Panc1 (cell line): ENCODE data around the gene KIF7. TPM values are rescaled to one million over a fixed set of nuclear protein-coding genes. Genes with fewer than 3 reads are reported as not detected.

Experiments used
- ATAC-seq: fragments of 200-7000 bp; cut with Tn5 transposase; 2 replicates; pipeline ENCODE4 v1.9.1; 2020; ENCODE audit warnings: mild to moderate bottlenecking, moderate library complexity
- BruUV-seq: library from RNA; stranded (reverse); fragments of 400-500 nt; replicated peaks from 2 replicates; lab custom pipeline; 2021; lab: Mats Ljungman, UMichigan
- CTCF ChIA-PET: fragments of 300-600 bp; sonication (Branson Sonifier 250); formaldehyde crosslinking; loops from one replicate; lab custom pipeline; 2022; ENCODE audit warnings: antibody characterized with exemption; lab: Charles Lee
- POLR2A ChIA-PET: fragments of 300-600 bp; sonication (Branson Sonifier 250); formaldehyde crosslinking; loops from one replicate; lab custom pipeline; 2022; ENCODE audit warnings: antibody characterized with exemption; lab: Charles Lee
- DNase-seq: peaks from one replicate; pipeline ENCODE4 v3.0.0-alpha.2; 2010; ENCODE audit warnings: low read depth, low spot score
- H3K27ac ChIP-seq: 2 replicates; pipeline ENCODE4 v1.5.1; 2011; ENCODE audit warnings: mild to moderate bottlenecking, low read length, inconsistent platforms
- H3K27me3 ChIP-seq: fragments of 200-500 bp; sonication (Bioruptor generic); 2 replicates; pipeline ENCODE4 v1.6.0; 2014; ENCODE audit warnings: low read length, inconsistent platforms; ENCODE audit not compliant: control insufficient read depth, insufficient read depth
- H3K36me3 ChIP-seq: fragments of 200-500 bp; sonication (Bioruptor generic); 2 replicates; pipeline ENCODE4 v1.5.1; 2014; ENCODE audit warnings: inconsistent platforms, mild to moderate bottlenecking, low read length, moderate library complexity; ENCODE audit not compliant: control insufficient read depth, insufficient read depth
- H3K4me1 ChIP-seq: 2 replicates; pipeline ENCODE4 v1.5.1; 2011; ENCODE audit warnings: inconsistent platforms, mild to moderate bottlenecking, low read length, moderate library complexity; ENCODE audit not compliant: control insufficient read depth, insufficient read depth
- H3K4me3 ChIP-seq, 2 experiments: 2 replicates each; pipeline ENCODE4 v1.5.1; 2011 to 2012; ENCODE audit warnings: low read depth in 2 of 2, low read length in 2 of 2, mild to moderate bottlenecking in 2 of 2, inconsistent platforms in 1 of 2, moderate library complexity in 1 of 2
- H3K9me3 ChIP-seq: fragments of 200-500 bp; sonication (Bioruptor generic); 2 replicates; pipeline ENCODE4 v1.5.1; 2014; ENCODE audit warnings: low read depth, mild to moderate bottlenecking, inconsistent platforms, low read length, moderate library complexity; ENCODE audit not compliant: control insufficient read depth, insufficient read depth
- POLR2AphosphoS5 ChIP-seq: IDR thresholded peaks from 2 replicates; pipeline ENCODE4 v1.6.1; 2012; ENCODE audit warnings: mild to moderate bottlenecking, low read depth, low read length, moderate library complexity
- SIN3A ChIP-seq: IDR thresholded peaks from 2 replicates; pipeline ENCODE4 v1.6.1; 2012; ENCODE audit warnings: low read depth, mild to moderate bottlenecking, low read length, moderate library complexity, borderline replicate concordance; ENCODE audit not compliant: insufficient read depth
- TCF7L2 ChIP-seq: IDR thresholded peaks from 2 replicates; pipeline ENCODE4 v1.6.1; 2011; ENCODE audit warnings: mild to moderate bottlenecking, low read depth, low read length, inconsistent platforms
- in situ Hi-C: cut with HindIII; loops from 2 replicates; pipeline ENCODE4 v1.10.0; 2016; ENCODE audit warnings: low sequenced_read_pairs, low pct_unique_long_range_greater_than_20kb
- intact Hi-C: fragments of 100-400 bp; cut with micrococcal nuclease; formaldehyde crosslinking; loops from one replicate; pipeline ENCODE4 v1.10.0; 2022; ENCODE audit not compliant: unreplicated experiment
- total RNA-seq: library from RNA; stranded (reverse); gene quantifications from one replicate; pipeline ENCODE4 v1.2.1, GENCODE V29; 2021; ENCODE audit not compliant: unreplicated experiment
- TF ChIP-seq, protein P1 (sequence below): fragments of 450-650 bp; IDR thresholded peaks from 2 replicates; pipeline ENCODE4 v1.5.1; 2017; ENCODE audit warnings: mild to moderate bottlenecking
- TF ChIP-seq, protein P2 (sequence below), 2 experiments: IDR thresholded peaks; 2 replicates each; pipeline ENCODE4 v1.6.1; 2011 to 2012; ENCODE audit warnings: low read depth in 2 of 2, control low read depth in 1 of 2, low read length in 1 of 2, mild to moderate bottlenecking in 1 of 2, moderate library complexity in 1 of 2; ENCODE audit not compliant: insufficient read depth in 1 of 2

The KIF7 gene
- total RNA-seq, 1 experiment from 2014 or later, result 6.5 TPM

DNA sequence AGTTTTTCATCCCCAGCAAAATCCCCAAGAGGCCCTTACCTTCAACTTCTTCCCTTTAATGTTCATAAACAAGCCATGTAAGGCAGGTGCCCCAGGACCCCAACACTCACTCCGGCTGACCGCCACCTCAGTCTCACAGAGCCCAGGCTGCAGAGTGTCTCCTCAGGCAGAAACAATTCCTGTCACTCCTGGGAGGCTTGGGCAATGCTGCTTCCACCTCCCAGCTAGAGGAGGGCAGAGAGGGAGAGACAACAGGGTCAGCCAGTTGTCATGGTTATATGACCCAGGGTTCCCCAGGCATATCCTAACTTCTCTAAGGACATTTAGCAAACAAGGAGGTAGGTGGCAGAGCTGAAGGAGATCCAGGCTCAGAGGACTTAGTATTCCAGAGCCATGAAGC is 23.9 kb upstream of the KIF7 start, which contains the start of gene PLIN1:
Gene PLIN1 (minus strand): TSS at position 156 of the 400 bp plus-strand sequence. CDS start 1,878 bp downstream, outside the sequence.
- BruUV-seq, result no TSS peak
- no peak for DNase-seq
- no peaks in the 10 kb centered on the region for H3K36me3 ChIP-seq
- intact Hi-C loops (no loop called here), in situ Hi-C loops (no loop called here)
- TF ChIP-seq SIN3A (no peak), POLR2AphosphoS5 (no peak), TCF7L2 (no peak)
- TF ChIP-seq, protein P1, sequence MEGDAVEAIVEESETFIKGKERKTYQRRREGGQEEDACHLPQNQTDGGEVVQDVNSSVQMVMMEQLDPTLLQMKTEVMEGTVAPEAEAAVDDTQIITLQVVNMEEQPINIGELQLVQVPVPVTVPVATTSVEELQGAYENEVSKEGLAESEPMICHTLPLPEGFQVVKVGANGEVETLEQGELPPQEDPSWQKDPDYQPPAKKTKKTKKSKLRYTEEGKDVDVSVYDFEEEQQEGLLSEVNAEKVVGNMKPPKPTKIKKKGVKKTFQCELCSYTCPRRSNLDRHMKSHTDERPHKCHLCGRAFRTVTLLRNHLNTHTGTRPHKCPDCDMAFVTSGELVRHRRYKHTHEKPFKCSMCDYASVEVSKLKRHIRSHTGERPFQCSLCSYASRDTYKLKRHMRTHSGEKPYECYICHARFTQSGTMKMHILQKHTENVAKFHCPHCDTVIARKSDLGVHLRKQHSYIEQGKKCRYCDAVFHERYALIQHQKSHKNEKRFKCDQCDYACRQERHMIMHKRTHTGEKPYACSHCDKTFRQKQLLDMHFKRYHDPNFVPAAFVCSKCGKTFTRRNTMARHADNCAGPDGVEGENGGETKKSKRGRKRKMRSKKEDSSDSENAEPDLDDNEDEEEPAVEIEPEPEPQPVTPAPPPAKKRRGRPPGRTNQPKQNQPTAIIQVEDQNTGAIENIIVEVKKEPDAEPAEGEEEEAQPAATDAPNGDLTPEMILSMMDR, result no peak
- TF ChIP-seq, protein P2, sequence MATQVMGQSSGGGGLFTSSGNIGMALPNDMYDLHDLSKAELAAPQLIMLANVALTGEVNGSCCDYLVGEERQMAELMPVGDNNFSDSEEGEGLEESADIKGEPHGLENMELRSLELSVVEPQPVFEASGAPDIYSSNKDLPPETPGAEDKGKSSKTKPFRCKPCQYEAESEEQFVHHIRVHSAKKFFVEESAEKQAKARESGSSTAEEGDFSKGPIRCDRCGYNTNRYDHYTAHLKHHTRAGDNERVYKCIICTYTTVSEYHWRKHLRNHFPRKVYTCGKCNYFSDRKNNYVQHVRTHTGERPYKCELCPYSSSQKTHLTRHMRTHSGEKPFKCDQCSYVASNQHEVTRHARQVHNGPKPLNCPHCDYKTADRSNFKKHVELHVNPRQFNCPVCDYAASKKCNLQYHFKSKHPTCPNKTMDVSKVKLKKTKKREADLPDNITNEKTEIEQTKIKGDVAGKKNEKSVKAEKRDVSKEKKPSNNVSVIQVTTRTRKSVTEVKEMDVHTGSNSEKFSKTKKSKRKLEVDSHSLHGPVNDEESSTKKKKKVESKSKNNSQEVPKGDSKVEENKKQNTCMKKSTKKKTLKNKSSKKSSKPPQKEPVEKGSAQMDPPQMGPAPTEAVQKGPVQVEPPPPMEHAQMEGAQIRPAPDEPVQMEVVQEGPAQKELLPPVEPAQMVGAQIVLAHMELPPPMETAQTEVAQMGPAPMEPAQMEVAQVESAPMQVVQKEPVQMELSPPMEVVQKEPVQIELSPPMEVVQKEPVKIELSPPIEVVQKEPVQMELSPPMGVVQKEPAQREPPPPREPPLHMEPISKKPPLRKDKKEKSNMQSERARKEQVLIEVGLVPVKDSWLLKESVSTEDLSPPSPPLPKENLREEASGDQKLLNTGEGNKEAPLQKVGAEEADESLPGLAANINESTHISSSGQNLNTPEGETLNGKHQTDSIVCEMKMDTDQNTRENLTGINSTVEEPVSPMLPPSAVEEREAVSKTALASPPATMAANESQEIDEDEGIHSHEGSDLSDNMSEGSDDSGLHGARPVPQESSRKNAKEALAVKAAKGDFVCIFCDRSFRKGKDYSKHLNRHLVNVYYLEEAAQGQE (IDR thresholded peaks at IDR 0.05; ENCODE audit: insufficient read depth in 1 of 2, low read depth in 2 of 2, low read length in 1 of 2), result no peak
- H3K4me1 ChIP-seq, result peaks cover 9% of the 10 kb centered on the region; the same call in 1 of the 2 replicates
- H3K4me3 ChIP-seq, result no peak within 1 kb of the TSS
- H3K27me3 ChIP-seq, result no peaks in the 10 kb centered on the region
- ATAC-seq, result no peak
- ChIA-PET POLR2A (no interaction called here), CTCF (no interaction called here)
- no peak within 1 kb of the TSS for H3K27ac ChIP-seq
- H3K9me3 ChIP-seq, result no peaks in the 10 kb centered on the region

DNA sequence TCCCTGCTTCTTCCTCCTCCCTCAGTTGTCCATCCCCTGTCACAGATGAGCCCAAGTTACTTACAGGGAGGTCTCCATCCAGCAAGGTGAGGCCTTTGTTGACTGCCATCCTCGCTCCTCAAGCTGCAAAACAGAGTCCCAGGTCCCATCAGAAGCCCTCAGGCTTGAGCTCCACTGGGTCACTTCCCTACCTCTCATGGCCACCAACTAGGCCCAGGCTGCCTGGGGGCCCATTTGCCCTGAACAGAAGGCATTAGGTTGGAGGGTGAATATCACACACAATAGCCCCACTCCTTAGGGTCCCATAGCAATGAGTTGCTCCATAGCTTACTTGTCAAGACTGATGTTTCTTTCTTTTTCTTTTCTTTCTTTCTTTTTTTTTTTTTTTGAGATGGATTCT is 22.1 kb upstream of the KIF7 start:
- no peaks in the 10 kb centered on the region for H3K9me3 ChIP-seq
- in situ Hi-C loops, result no loop called here
- no peak overlapping the region for H3K27ac ChIP-seq
- H3K4me1 ChIP-seq, result peaks cover 9% of the 10 kb centered on the region; the same call in 1 of the 2 replicates
- POLR2A ChIA-PET, result no interaction called here
- TF ChIP-seq, protein P2 (IDR thresholded peaks at IDR 0.05; ENCODE audit: insufficient read depth in 1 of 2, low read depth in 2 of 2, low read length in 1 of 2), result no peak
- no peak for TF ChIP-seq SIN3A
- TF ChIP-seq TCF7L2, result no peak
- no peaks in the 10 kb centered on the region for H3K36me3 ChIP-seq
- ATAC-seq (no peak), DNase-seq (no peak)
- intact Hi-C loops, result no loop called here
- CTCF ChIA-PET, result interaction anchor here (0.7 kb wide), 1 partner anchor 38 kb away, joined by 5 read pairs; no protein-coding TSS in a partner anchor
- H3K4me3 ChIP-seq, result no peak overlapping the region
- BruUV-seq, result no TSS peak
- H3K27me3 ChIP-seq, result no peaks in the 10 kb centered on the region
